Activated CD4-positive, alpha-beta T cell treated with anti-CD3 and anti-CD28 coated beads for 36 hours (primary cell): ENCODE data around the gene VTA1. TPM values are rescaled to one million over a fixed set of nuclear protein-coding genes. Genes with fewer than 3 reads are reported as not detected.
"Not testable (repeated sequence)": the region's sequence is repeated elsewhere in the genome, so short reads cannot be mapped to it uniquely, and the experiment has no call there.

ENCODE experiments used
- ATAC-seq: fragments of 200-7000 bp; cut with Tn5 transposase; one replicate; pipeline ENCODE4 v1.10.0; 2021; ENCODE audit warnings: mild to moderate bottlenecking, moderate library complexity
- CTCF ChIA-PET: fragments of 350-600 bp; sonication (Branson Sonifier 250); formaldehyde crosslinking; loops from one replicate; lab custom pipeline; 2021; ENCODE audit warnings: antibody characterized with exemption; lab: Charles Lee
- POLR2A ChIA-PET: fragments of 350-600 bp; sonication (Branson Sonifier 250); formaldehyde crosslinking; loops from one replicate; lab custom pipeline; 2021; ENCODE audit warnings: antibody characterized with exemption, inconsistent platforms; lab: Charles Lee
- DNase-seq: peaks from one replicate; pipeline ENCODE4 v3.0.0-alpha.2; 2020
- H3K27ac Mint-ChIP-seq: one replicate; pipeline ENCODE4 v1.8.0; 2021; ENCODE audit warnings: mixed read lengths
- H3K27me3 Mint-ChIP-seq: one replicate; pipeline ENCODE4 v1.8.0; 2021; ENCODE audit warnings: mixed read lengths
- H3K36me3 Mint-ChIP-seq: one replicate; pipeline ENCODE4 v1.8.0; 2021; ENCODE audit warnings: low read depth, mixed read lengths
- H3K4me1 Mint-ChIP-seq: one replicate; pipeline ENCODE4 v1.8.0; 2021; ENCODE audit warnings: mixed read lengths
- H3K4me3 Mint-ChIP-seq: one replicate; pipeline ENCODE4 v1.8.0; 2021; ENCODE audit warnings: mild to moderate bottlenecking, moderate library complexity, mixed read lengths
- H3K9me3 Mint-ChIP-seq: one replicate; pipeline ENCODE4 v1.8.0; 2021; ENCODE audit warnings: low read depth, mixed read lengths
- intact Hi-C, 2 experiments: fragments of 100-400 bp; cut with DNase I in 1 of 2; cut with micrococcal nuclease in 1 of 2; formaldehyde crosslinking; loops; one replicate each; pipeline versions ENCODE4 v1.14.2 to v1.15.1; 2022 to 2024; cut with DNase I, micrococcal nuclease
- total RNA-seq, 2 experiments: library from RNA; stranded (reverse); gene quantifications; one replicate each; pipeline ENCODE4 v1.2.3, GENCODE V29; 2021

Gene VTA1
- total RNA-seq, 2 experiments from 2014 or later, result 55.6 to 73.9 TPM

GRCh38 chr6:142167486-142167885 is 20.4 kb downstream of the VTA1 start:
- peaks cover 7% of the 10 kb centered on the region for H3K4me1 Mint-ChIP-seq
- ChIA-PET POLR2A (no interaction called here), CTCF (interaction anchor here (0.6 to 1.4 kb wide), 2 partner anchors 11 to 21 kb away, joined by 3 to 5 read pairs; partner anchors contain the start of gene NMBR)
- DNase-seq, result no peak
- no peak overlapping the region for H3K27ac Mint-ChIP-seq
- ATAC-seq, result no peak
- H3K36me3 Mint-ChIP-seq, result peaks cover 28% of the 10 kb centered on the region
- intact Hi-C loops, result no loop called here
- no peaks in the 10 kb centered on the region for H3K9me3 Mint-ChIP-seq
- no peaks in the 10 kb centered on the region for H3K27me3 Mint-ChIP-seq
- no peak overlapping the region for H3K4me3 Mint-ChIP-seq

- Mint-ChIP-seq H3K27ac (no peak overlapping the region), H3K36me3 (peaks cover 60% of the 10 kb centered on the region), H3K27me3 (no peaks in the 10 kb centered on the region), H3K4me1 (no peaks in the 10 kb centered on the region), H3K9me3 (no peaks in the 10 kb centered on the region), H3K4me3 (no peak overlapping the region)
- DNase-seq (no peak), ATAC-seq (no peak)
- intact Hi-C loops, result no loop called here
- POLR2A ChIA-PET, result no interaction called here
- CTCF ChIA-PET, result interaction anchor here (0.9 to 1.5 kb wide), 3 partner anchors 16 to 37 kb away, joined by 3 to 6 read pairs (median 3); no protein-coding TSS in a partner anchor
Measured at GRCh38 chr6:142171351-142171750, 24.3 kb downstream of the VTA1 start.

GRCh38 chr6:142172758-142173157 is 25.7 kb downstream of the VTA1 start:
- DNase-seq, result no peak
- H3K36me3 Mint-ChIP-seq, result peaks cover 62% of the 10 kb centered on the region
- ATAC-seq, result no peak
- H3K9me3 Mint-ChIP-seq, result peaks cover 8% of the 10 kb centered on the region
- ChIA-PET POLR2A (no interaction called here), CTCF (no interaction called here)
- no peak overlapping the region for H3K27ac Mint-ChIP-seq
- H3K4me3 Mint-ChIP-seq, result no peak overlapping the region
- no peaks in the 10 kb centered on the region for H3K4me1 Mint-ChIP-seq
- intact Hi-C loops, result no loop called here
- H3K27me3 Mint-ChIP-seq, result no peaks in the 10 kb centered on the region

- ChIA-PET CTCF (no interaction called here), POLR2A (no interaction called here)
- Mint-ChIP-seq H3K4me3 (no peak overlapping the region), H3K36me3 (peaks cover 67% of the 10 kb centered on the region), H3K9me3 (peaks cover 13% of the 10 kb centered on the region), H3K27ac (no peak overlapping the region), H3K27me3 (no peaks in the 10 kb centered on the region), H3K4me1 (no peaks in the 10 kb centered on the region)
- ATAC-seq (no peak), DNase-seq (no peak)
- intact Hi-C loops, result no loop called here
Measured at GRCh38 chr6:142173980-142174379, 26.9 kb downstream of the VTA1 start.

GRCh38 chr6:142174703-142175102 is 27.6 kb downstream of the VTA1 start:
- H3K4me3 Mint-ChIP-seq, result no peak overlapping the region
- no peak overlapping the region for H3K27ac Mint-ChIP-seq
- POLR2A ChIA-PET, result no interaction called here
- ATAC-seq, result no peak
- H3K9me3 Mint-ChIP-seq, result peaks cover 13% of the 10 kb centered on the region
- DNase-seq, result no peak
- CTCF ChIA-PET, result interaction anchor here (1.3 kb wide), 1 partner anchor 18 kb away, joined by 3 read pairs; no protein-coding TSS in a partner anchor
- no peaks in the 10 kb centered on the region for H3K27me3 Mint-ChIP-seq
- H3K4me1 Mint-ChIP-seq, result no peaks in the 10 kb centered on the region
- intact Hi-C loops, result no loop called here
- peaks cover 67% of the 10 kb centered on the region for H3K36me3 Mint-ChIP-seq

GRCh38 chr6:142178129-142178528 is 31.1 kb downstream of the VTA1 start:
- DNase-seq, result no peak
- no peak overlapping the region for H3K4me3 Mint-ChIP-seq
- no peak for ATAC-seq
- H3K4me1 Mint-ChIP-seq, result peaks cover 2% of the 10 kb centered on the region
- intact Hi-C loops, result no loop called here
- no peaks in the 10 kb centered on the region for H3K27me3 Mint-ChIP-seq
- ChIA-PET POLR2A (no interaction called here), CTCF (interaction anchor here (0.6 to 1.3 kb wide), 4 partner anchors 9 to 531 kb away, joined by 3 to 4 read pairs (median 3); no protein-coding TSS in a partner anchor)
- H3K36me3 Mint-ChIP-seq, result peaks cover 57% of the 10 kb centered on the region
- H3K9me3 Mint-ChIP-seq, result peaks cover 13% of the 10 kb centered on the region
- no peak overlapping the region for H3K27ac Mint-ChIP-seq

- intact Hi-C loops, result no loop called here
- ChIA-PET CTCF (interaction anchor here (0.8 to 1.9 kb wide), 4 partner anchors 14 to 35 kb away, joined by 3 to 11 read pairs (median 6); partner anchors contain the start of genes NMBR and VTA1), POLR2A (no interaction called here)
- no peak for ATAC-seq
- Mint-ChIP-seq H3K4me3 (no peak overlapping the region), H3K27me3 (no peaks in the 10 kb centered on the region), H3K9me3 (peaks cover 10% of the 10 kb centered on the region), H3K36me3 (peaks cover 27% of the 10 kb centered on the region), H3K4me1 (peaks cover 2% of the 10 kb centered on the region), H3K27ac (no peak overlapping the region)
- DNase-seq, result no peak
Measured at GRCh38 chr6:142182004-142182403, 34.9 kb downstream of the VTA1 start.

- peaks cover 2% of the 10 kb centered on the region for H3K4me1 Mint-ChIP-seq
- no peak overlapping the region for H3K4me3 Mint-ChIP-seq
- DNase-seq (no peak), ATAC-seq (no peak)
- H3K9me3 Mint-ChIP-seq, result no peaks in the 10 kb centered on the region
- peaks cover 15% of the 10 kb centered on the region for H3K36me3 Mint-ChIP-seq
- no peak overlapping the region for H3K27ac Mint-ChIP-seq
- intact Hi-C loops, result no loop called here
- H3K27me3 Mint-ChIP-seq, result no peaks in the 10 kb centered on the region
- POLR2A ChIA-PET, result no interaction called here
- CTCF ChIA-PET, result interaction anchor here (0.6 to 1.9 kb wide), 3 partner anchors 25 to 234 kb away, joined by 3 to 11 read pairs (median 6); no protein-coding TSS in a partner anchor
Measured at GRCh38 chr6:142183351-142183750, 36.3 kb downstream of the VTA1 start.

GRCh38 chr6:142184307-142184706 is 37.2 kb downstream of the VTA1 start:
- ATAC-seq (no peak), DNase-seq (no peak)
- peaks cover 13% of the 10 kb centered on the region for H3K36me3 Mint-ChIP-seq
- ChIA-PET POLR2A (no interaction called here), CTCF (no interaction called here)
- intact Hi-C loops, result no loop called here
- H3K27ac Mint-ChIP-seq, result no peak overlapping the region
- H3K9me3 Mint-ChIP-seq, result no peaks in the 10 kb centered on the region
- no peak overlapping the region for H3K4me3 Mint-ChIP-seq
- H3K27me3 Mint-ChIP-seq, result no peaks in the 10 kb centered on the region
- peaks cover 2% of the 10 kb centered on the region for H3K4me1 Mint-ChIP-seq

- ATAC-seq, result no peak
- H3K27ac Mint-ChIP-seq, result no peak overlapping the region
- no peaks in the 10 kb centered on the region for H3K9me3 Mint-ChIP-seq
- DNase-seq, result no peak
- no peak overlapping the region for H3K4me3 Mint-ChIP-seq
- H3K36me3 Mint-ChIP-seq, result peaks cover 14% of the 10 kb centered on the region
- POLR2A ChIA-PET, result no interaction called here
- CTCF ChIA-PET, result interaction anchor here (0.6 to 1.5 kb wide), 3 partner anchors 20 to 29 kb away, joined by 3 to 5 read pairs (median 4); no protein-coding TSS in a partner anchor
- no peaks in the 10 kb centered on the region for H3K27me3 Mint-ChIP-seq
- intact Hi-C loops, result no loop called here
- peaks cover 2% of the 10 kb centered on the region for H3K4me1 Mint-ChIP-seq
Measured at GRCh38 chr6:142185641-142186040, 38.6 kb downstream of the VTA1 start.

GRCh38 chr6:142187209-142187608 is 40.1 kb downstream of the VTA1 start:
- no peak overlapping the region for H3K27ac Mint-ChIP-seq
- H3K4me3 Mint-ChIP-seq, result no peak overlapping the region
- CTCF ChIA-PET, result interaction anchor here (0.9 to 1.5 kb wide), 5 partner anchors 9 to 28 kb away, joined by 3 to 5 read pairs (median 3); no protein-coding TSS in a partner anchor
- peaks cover 2% of the 10 kb centered on the region for H3K4me1 Mint-ChIP-seq
- POLR2A ChIA-PET, result no interaction called here
- intact Hi-C loops, result no loop called here
- no peaks in the 10 kb centered on the region for H3K27me3 Mint-ChIP-seq
- DNase-seq, result no peak
- peaks cover 10% of the 10 kb centered on the region for H3K36me3 Mint-ChIP-seq
- H3K9me3 Mint-ChIP-seq, result no peaks in the 10 kb centered on the region
- ATAC-seq, result no peak

GRCh38 chr6:142188341-142188740 is 41.3 kb downstream of the VTA1 start:
- ATAC-seq, POLR2A ChIA-PET, H3K36me3 Mint-ChIP-seq, H3K27ac Mint-ChIP-seq, H3K4me1 Mint-ChIP-seq, intact Hi-C loops, H3K9me3 Mint-ChIP-seq, H3K4me3 Mint-ChIP-seq, DNase-seq, H3K27me3 Mint-ChIP-seq: not testable (repeated sequence)
- CTCF ChIA-PET, result interaction anchor here (0.6 to 2.1 kb wide), 4 partner anchors 20 to 536 kb away, joined by 4 to 8 read pairs (median 4); no protein-coding TSS in a partner anchor
